ENCODE data around the gene TMEM69.
"Not testable (repeated sequence)": the region's sequence is repeated elsewhere in the genome, so short reads cannot be mapped to it uniquely, and the experiment has no call there.

The TMEM69 gene

DNA sequence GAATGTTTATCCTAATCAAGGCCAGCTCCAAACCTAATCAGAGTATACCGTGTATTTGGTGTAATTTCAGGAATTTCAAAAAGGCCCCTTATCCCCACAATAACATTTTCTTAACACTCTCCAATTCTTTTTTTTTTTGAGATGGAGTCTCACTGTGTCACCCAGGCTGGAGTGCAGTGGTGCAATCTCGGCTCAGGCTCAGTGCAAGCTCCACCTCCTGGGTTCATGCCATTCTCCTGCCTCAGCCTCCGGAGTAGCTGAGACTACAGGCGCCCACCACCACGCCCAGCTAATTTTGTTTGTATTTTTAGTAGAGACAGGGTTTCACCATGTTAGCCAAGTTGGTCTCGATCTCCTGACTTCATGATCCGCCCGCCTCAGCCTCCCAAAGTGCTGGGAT is 29.4 kb downstream of the TMEM69 start:
- H3K4me3 ChIP-seq (ENCODE audit: low read depth, low read length); POLR2A ChIA-PET; H3K4me1 ChIP-seq (ENCODE audit: control insufficient read depth, insufficient read depth, low read length); H3K9me3 ChIP-seq (ENCODE audit: control insufficient read depth, insufficient read depth, low read depth, low read length); H3K27ac ChIP-seq (ENCODE audit: extremely low read depth, low read depth, low read length): not testable (repeated sequence)
- peak; percentile 54; the same call in 1 of the 2 replicates for TF ChIP-seq ZNF394 (tag by site-specific recombination; IDR thresholded peaks at IDR 0.05; ENCODE audit: borderline replicate concordance)
- TF ChIP-seq EGR2 (tag by site-specific recombination; IDR thresholded peaks at IDR 0.05; ENCODE audit: low read depth), result 0 out of 2 replicates have a peak, but pooled peaks have one; percentile 15
- CTCF ChIA-PET, result interaction anchor here (0.6 kb wide), 1 partner anchor 125 kb away, joined by 3 read pairs; no protein-coding TSS in a partner anchor
- peaks cover 7 to 21% of the 10 kb centered on the region in 2 experiments for H3K36me3 ChIP-seq (ENCODE audit: control insufficient read depth in 2 of 2, insufficient read depth in 1 of 2, low read length in 2 of 2)

DNA sequence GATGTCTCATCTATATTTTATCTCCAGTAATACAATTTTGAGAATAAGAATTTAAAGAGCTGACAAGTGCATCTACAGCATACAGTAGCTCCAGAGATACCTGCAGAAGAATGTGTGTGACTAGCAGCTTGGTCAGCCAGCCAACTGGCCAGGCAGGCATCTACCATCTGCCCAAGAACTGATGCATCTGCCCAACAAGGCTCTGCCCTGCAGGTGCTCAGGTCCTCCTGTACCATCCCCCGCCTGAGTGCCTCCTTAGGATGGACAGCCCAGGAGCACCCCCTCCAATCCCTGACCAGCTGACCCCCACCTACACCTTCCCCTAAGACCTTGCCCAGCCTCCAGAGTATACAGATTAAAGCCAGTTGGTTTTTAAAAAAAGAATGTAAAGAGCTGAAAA is 30.3 kb downstream of the TMEM69 start:
- Histone ChIP-seq H3K36me3 (ENCODE audit: control insufficient read depth in 2 of 2, insufficient read depth in 1 of 2, low read length in 2 of 2) (peaks cover 7 to 21% of the 10 kb centered on the region in 2 experiments), H3K4me1 (ENCODE audit: control insufficient read depth, insufficient read depth, low read length) (no peaks in the 10 kb centered on the region), H3K4me3 (ENCODE audit: low read depth, low read length) (no peak overlapping the region), H3K9me3 (ENCODE audit: control insufficient read depth, insufficient read depth, low read depth, low read length) (no peaks in the 10 kb centered on the region), H3K27ac (ENCODE audit: extremely low read depth, low read depth, low read length) (no peak overlapping the region)
- CTCF ChIA-PET, result interaction anchor here (0.5 to 0.6 kb wide), 2 partner anchors 40 to 322 kb away, joined by 3 read pairs; no protein-coding TSS in a partner anchor
- POLR2A ChIA-PET, result interaction anchor here (0.7 kb wide), 1 partner anchor 50 kb away, joined by 5 read pairs; no protein-coding TSS in a partner anchor
- TF ChIP-seq, protein P1, sequence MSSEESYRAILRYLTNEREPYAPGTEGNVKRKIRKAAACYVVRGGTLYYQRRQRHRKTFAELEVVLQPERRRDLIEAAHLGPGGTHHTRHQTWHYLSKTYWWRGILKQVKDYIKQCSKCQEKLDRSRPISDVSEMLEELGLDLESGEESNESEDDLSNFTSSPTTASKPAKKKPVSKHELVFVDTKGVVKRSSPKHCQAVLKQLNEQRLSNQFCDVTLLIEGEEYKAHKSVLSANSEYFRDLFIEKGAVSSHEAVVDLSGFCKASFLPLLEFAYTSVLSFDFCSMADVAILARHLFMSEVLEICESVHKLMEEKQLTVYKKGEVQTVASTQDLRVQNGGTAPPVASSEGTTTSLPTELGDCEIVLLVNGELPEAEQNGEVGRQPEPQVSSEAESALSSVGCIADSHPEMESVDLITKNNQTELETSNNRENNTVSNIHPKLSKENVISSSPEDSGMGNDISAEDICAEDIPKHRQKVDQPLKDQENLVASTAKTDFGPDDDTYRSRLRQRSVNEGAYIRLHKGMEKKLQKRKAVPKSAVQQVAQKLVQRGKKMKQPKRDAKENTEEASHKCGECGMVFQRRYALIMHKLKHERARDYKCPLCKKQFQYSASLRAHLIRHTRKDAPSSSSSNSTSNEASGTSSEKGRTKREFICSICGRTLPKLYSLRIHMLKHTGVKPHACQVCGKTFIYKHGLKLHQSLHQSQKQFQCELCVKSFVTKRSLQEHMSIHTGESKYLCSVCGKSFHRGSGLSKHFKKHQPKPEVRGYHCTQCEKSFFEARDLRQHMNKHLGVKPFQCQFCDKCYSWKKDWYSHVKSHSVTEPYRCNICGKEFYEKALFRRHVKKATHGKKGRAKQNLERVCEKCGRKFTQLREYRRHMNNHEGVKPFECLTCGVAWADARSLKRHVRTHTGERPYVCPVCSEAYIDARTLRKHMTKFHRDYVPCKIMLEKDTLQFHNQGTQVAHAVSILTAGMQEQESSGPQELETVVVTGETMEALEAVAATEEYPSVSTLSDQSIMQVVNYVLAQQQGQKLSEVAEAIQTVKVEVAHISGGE (tag by site-specific recombination; conservative IDR thresholded peaks at IDR 0.05; ENCODE audit: low read depth), result no peak
- TF ChIP-seq SCRT1 (tag by site-specific recombination; IDR thresholded peaks at IDR 0.05; ENCODE audit: borderline replicate concordance) (no peak), ZNF121 (tag by site-specific recombination; IDR thresholded peaks at IDR 0.05) (no peak), ZNF423 (tag by site-specific recombination; IDR thresholded peaks at IDR 0.05) (no peak), ZNF670 (tag by site-specific recombination; IDR thresholded peaks at IDR 0.05; ENCODE audit: low read depth) (no peak), ZNF404 (tag by site-specific recombination; IDR thresholded peaks at IDR 0.05) (no peak), SCRT2 (tag by site-specific recombination; IDR thresholded peaks at IDR 0.05) (no peak), ZNF621 (tag by site-specific recombination; IDR thresholded peaks at IDR 0.05) (no peak), ZNF560 (tag by site-specific recombination; IDR thresholded peaks at IDR 0.05; ENCODE audit: borderline replicate concordance) (no peak), ZNF114 (tag by site-specific recombination; IDR thresholded peaks at IDR 0.05) (no peak), ZNF248 (tag by site-specific recombination; IDR thresholded peaks at IDR 0.05) (no peak), SETDB1 (IDR thresholded peaks at IDR 0.05; ENCODE audit: insufficient read length, low read length) (no peak), ZNF169 (tag by site-specific recombination; IDR thresholded peaks at IDR 0.05) (no peak), GFI1B (tag by site-specific recombination; IDR thresholded peaks at IDR 0.05) (no peak)
- TF ChIP-seq, protein P2, sequence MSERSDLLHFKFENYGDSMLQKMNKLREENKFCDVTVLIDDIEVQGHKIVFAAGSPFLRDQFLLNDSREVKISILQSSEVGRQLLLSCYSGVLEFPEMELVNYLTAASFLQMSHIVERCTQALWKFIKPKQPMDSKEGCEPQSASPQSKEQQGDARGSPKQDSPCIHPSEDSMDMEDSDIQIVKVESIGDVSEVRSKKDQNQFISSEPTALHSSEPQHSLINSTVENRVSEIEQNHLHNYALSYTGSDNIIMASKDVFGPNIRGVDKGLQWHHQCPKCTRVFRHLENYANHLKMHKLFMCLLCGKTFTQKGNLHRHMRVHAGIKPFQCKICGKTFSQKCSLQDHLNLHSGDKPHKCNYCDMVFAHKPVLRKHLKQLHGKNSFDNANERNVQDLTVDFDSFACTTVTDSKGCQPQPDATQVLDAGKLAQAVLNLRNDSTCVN (tag by site-specific recombination; optimal IDR thresholded peaks at IDR 0.05), result no peak
- TF ChIP-seq, protein P3, sequence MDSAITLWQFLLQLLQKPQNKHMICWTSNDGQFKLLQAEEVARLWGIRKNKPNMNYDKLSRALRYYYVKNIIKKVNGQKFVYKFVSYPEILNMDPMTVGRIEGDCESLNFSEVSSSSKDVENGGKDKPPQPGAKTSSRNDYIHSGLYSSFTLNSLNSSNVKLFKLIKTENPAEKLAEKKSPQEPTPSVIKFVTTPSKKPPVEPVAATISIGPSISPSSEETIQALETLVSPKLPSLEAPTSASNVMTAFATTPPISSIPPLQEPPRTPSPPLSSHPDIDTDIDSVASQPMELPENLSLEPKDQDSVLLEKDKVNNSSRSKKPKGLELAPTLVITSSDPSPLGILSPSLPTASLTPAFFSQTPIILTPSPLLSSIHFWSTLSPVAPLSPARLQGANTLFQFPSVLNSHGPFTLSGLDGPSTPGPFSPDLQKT (IDR thresholded peaks at IDR 0.05; ENCODE audit: borderline replicate concordance, low read depth, low read length), result no peak
- TF ChIP-seq, protein P4, sequence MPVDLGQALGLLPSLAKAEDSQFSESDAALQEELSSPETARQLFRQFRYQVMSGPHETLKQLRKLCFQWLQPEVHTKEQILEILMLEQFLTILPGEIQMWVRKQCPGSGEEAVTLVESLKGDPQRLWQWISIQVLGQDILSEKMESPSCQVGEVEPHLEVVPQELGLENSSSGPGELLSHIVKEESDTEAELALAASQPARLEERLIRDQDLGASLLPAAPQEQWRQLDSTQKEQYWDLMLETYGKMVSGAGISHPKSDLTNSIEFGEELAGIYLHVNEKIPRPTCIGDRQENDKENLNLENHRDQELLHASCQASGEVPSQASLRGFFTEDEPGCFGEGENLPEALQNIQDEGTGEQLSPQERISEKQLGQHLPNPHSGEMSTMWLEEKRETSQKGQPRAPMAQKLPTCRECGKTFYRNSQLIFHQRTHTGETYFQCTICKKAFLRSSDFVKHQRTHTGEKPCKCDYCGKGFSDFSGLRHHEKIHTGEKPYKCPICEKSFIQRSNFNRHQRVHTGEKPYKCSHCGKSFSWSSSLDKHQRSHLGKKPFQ (tag by site-specific recombination; IDR thresholded peaks at IDR 0.05), result no peak
